GM12891 (cell line): ENCODE data around the gene FRMD3.

Experiments
- DNase-seq: peaks from one replicate; pipeline ENCODE4 v3.0.0; 2011; ENCODE audit warnings: low spot score; ENCODE audit not compliant: insufficient read length
- FAIRE-seq: peaks from 2 replicates; lab custom pipeline; 2011; peaks lifted over from hg19 to GRCh38; lab: Jason Lieb, UNC
- PAX5 ChIP-seq: IDR thresholded peaks from 2 replicates; pipeline ENCODE4 v1.6.1; 2011; ENCODE audit warnings: low read length, moderate library complexity, mild to moderate bottlenecking; ENCODE audit not compliant: insufficient read depth, severe bottlenecking
- POLR2A ChIP-seq: IDR thresholded peaks from 2 replicates; pipeline ENCODE4 v1.6.1; 2011; ENCODE audit warnings: low read depth, low read length, control low read depth
- POLR2AphosphoS5 ChIP-seq: IDR thresholded peaks from 2 replicates; pipeline ENCODE4 v1.6.1; 2011; ENCODE audit warnings: low read depth, low read length, control low read depth
- POU2F2 ChIP-seq: IDR thresholded peaks from 2 replicates; pipeline ENCODE4 v1.6.1; 2011; ENCODE audit warnings: low read depth, mild to moderate bottlenecking, control low read depth, low read length, moderate library complexity
- SPI1 ChIP-seq: IDR thresholded peaks from 2 replicates; pipeline ENCODE4 v1.6.1; 2011; ENCODE audit warnings: low read depth, low read length, control low read depth
- TAF1 ChIP-seq: IDR thresholded peaks from 2 replicates; pipeline ENCODE4 v1.6.1; 2011; ENCODE audit warnings: low read depth, low read length, control low read depth

The FRMD3 gene

GRCh38 chr9:83503866-83504265, 34.3 kb downstream of the FRMD3 start:
- FAIRE-seq (no peak), DNase-seq (no peak)
- TF ChIP-seq POLR2A (no peak), PAX5 (no peak), POLR2AphosphoS5 (no peak), SPI1 (no peak), POU2F2 (no peak), TAF1 (no peak)

DNA sequence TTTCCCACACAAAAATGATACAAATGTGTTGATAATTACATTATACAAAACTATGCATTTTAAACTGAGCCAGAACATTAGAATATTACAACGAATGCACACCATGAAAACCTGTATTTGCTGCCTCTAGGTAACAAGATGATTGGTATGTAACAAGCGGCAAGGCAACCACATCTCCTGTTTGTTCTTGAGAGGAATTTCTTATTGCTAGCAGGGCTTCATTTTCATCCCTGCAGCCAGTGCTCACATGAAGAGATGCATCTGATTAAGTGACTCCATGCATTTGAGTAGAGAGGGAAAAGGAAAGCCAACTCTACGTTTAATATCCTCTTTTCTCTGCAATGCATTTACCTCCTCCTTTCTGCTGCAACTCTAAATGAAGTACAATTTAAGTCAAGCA, 36.6 kb downstream of the FRMD3 start:
- FAIRE-seq (no peak), DNase-seq (no peak)
- TF ChIP-seq TAF1, result no peak
- TF ChIP-seq PAX5, result no peak
- no peak for TF ChIP-seq POU2F2
- TF ChIP-seq POLR2AphosphoS5, result no peak
- TF ChIP-seq SPI1, result no peak
- TF ChIP-seq POLR2A, result no peak

DNA sequence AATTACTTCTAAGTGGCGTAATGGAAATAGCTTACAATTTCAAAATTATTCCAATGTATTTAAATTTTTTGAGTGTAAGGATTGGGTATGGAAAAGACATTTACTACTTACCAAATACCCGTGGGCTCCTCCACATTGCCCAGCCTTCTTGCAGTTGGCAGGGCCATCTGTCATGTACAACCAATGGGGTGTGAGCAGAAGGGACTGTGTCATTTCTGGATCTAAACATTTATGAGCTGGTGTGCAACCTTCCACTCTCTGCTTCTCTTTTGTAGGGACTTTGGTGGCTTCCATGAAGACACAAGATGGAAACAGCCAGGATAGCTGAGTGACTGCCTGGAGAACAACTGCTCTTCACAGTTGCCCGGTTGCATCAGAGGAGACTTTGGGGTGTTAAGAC, 40.8 kb downstream of the FRMD3 start:
- TF ChIP-seq POLR2A (no peak), PAX5 (no peak), TAF1 (no peak), SPI1 (no peak), POLR2AphosphoS5 (no peak), POU2F2 (no peak)
- no peak for DNase-seq
- no peak for FAIRE-seq

GRCh38 chr9:83491995-83492394, 46.2 kb downstream of the FRMD3 start:
- no peak for DNase-seq
- TF ChIP-seq POLR2AphosphoS5 (no peak), SPI1 (no peak), TAF1 (no peak), PAX5 (no peak), POU2F2 (no peak), POLR2A (no peak)
- FAIRE-seq, result no peak

- FAIRE-seq (no peak), DNase-seq (no peak)
- TF ChIP-seq TAF1, result no peak
- no peak for TF ChIP-seq POU2F2
- TF ChIP-seq SPI1, result no peak
- TF ChIP-seq POLR2AphosphoS5, result no peak
- TF ChIP-seq POLR2A, result no peak
- TF ChIP-seq PAX5, result no peak
Observed at GRCh38 chr9:83491413-83491812, 46.8 kb downstream of the FRMD3 start.

GRCh38 chr9:83489961-83490360, 48.2 kb downstream of the FRMD3 start:
- DNase-seq, result no peak
- FAIRE-seq, result no peak
- TF ChIP-seq SPI1, result no peak
- no peak for TF ChIP-seq POLR2A
- no peak for TF ChIP-seq TAF1
- no peak for TF ChIP-seq POU2F2
- TF ChIP-seq POLR2AphosphoS5, result no peak
- TF ChIP-seq PAX5, result no peak

DNA sequence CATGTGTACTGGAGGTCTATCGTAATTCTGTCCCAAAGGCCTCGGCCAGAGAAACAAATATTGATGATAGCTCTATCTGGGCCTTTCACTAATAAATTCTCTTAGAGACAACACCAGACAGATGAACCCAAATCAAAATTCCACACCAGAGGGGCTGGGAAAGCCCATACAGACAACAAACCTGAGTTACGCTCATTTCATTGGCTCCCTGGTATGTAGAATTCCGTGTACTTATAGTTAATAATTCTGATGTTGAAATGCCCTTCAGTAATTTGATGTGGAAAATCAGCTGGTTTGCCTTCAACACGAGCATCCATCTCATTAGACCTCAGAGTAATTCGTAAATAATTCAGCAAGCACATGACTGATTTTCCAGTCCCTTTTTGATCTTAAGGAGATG, 53.2 kb downstream of the FRMD3 start:
- FAIRE-seq (no peak), DNase-seq (no peak)
- TF ChIP-seq PAX5, result no peak
- no peak for TF ChIP-seq TAF1
- TF ChIP-seq SPI1, result no peak
- no peak for TF ChIP-seq POU2F2
- TF ChIP-seq POLR2AphosphoS5, result no peak
- TF ChIP-seq POLR2A, result no peak

- no peak for FAIRE-seq
Observed at GRCh38 chr9:83483223-83483622, 55.0 kb downstream of the FRMD3 start.

GRCh38 chr9:83479765-83480164, 58.4 kb downstream of the FRMD3 start:
- no peak for DNase-seq
- TF ChIP-seq TAF1, result no peak
- no peak for TF ChIP-seq POU2F2
- no peak for TF ChIP-seq PAX5
- TF ChIP-seq POLR2AphosphoS5, result no peak
- TF ChIP-seq SPI1, result no peak
- TF ChIP-seq POLR2A, result no peak
- FAIRE-seq, result no peak

More at GRCh38 chr9:83483223-83483622, 55.0 kb downstream of the FRMD3 start:
- no peak for TF ChIP-seq POLR2A
- TF ChIP-seq POU2F2, result no peak
- DNase-seq, result no peak

DNA sequence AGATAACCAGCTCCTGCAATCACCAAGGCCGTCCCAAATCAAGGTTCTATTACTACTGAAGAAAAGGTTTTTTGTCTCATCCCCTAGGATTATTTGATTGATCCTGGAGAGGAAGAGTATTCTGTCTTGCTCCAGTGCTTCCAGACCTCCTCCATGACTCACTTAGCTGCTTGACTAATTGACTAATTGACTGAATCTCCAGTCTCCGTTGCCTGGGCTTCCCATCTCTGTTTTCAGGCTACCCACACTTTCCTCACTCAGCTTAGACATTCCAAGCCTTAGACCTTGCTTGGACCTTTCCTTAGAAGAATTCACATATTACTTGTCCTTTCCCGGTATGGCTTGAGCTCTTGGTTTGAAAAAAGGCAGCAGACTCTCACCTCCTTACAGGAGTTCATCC, 60.6 kb downstream of the FRMD3 start:
- DNase-seq (no peak), FAIRE-seq (no peak)
- no peak for TF ChIP-seq POLR2AphosphoS5
- no peak for TF ChIP-seq SPI1
- no peak for TF ChIP-seq PAX5
- TF ChIP-seq TAF1, result no peak
- TF ChIP-seq POLR2A, result no peak
- no peak for TF ChIP-seq POU2F2
